Measurements from ENCODE around the gene MEGF6.

DNA sequence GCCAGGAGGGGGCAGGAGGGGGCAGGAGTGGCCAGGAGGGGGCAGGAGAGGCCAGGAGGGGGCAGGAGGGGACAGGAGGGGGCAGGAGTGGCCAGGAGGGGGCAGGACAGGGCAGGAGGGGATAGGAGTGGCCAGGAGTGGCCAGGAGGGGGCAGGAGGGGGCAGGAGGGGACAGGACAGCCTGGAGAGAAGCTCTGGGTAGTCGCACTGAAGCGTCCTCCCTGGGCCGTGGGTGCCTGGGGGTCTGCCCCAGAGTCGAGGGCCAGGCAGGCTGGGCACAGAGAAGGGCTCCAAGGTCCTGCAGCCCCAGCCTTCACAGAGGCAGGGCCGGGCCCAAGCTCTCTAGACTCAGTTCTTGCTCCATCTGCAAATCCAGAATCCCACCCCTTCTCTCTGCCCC, 22.9 kb downstream of the MEGF6 start:
- no peak for TF ChIP-seq CTCF (IDR thresholded peaks at IDR 0.05)
- TF ChIP-seq POLR2A (IDR thresholded peaks at IDR 0.05) = no peak

Data from uterus (tissue), 2 donors.